ENCODE measurements around the gene KIRREL1. TPM values are rescaled to one million over a fixed set of nuclear protein-coding genes. Genes with fewer than 3 reads are reported as not detected.

Gene KIRREL1
- total RNA-seq, 2 experiments from 2014 or later = not detected

- Mint-ChIP-seq H3K4me1 (ENCODE audit: low read depth) (no peaks in the 10 kb centered on the region), H3K27me3 (ENCODE audit: low read depth) (peaks cover 4% of the 10 kb centered on the region), H3K9me3 (ENCODE audit: insufficient read depth) (no peaks in the 10 kb centered on the region), H3K4me3 (no peak overlapping the region), H3K36me3 (ENCODE audit: low read depth) (no peaks in the 10 kb centered on the region), H3K27ac (no peak overlapping the region)
- CTCF ChIA-PET = interaction anchor here (0.8 to 2.0 kb wide), 7 partner anchors 14 to 162 kb away, joined by 3 to 9 read pairs (median 4); no protein-coding TSS in a partner anchor
- POLR2A ChIA-PET = no interaction called here
- ATAC-seq = no peak
- no peak for DNase-seq
Measured at GRCh38 chr1:157961805-157962762, 31.4 kb upstream of the KIRREL1 start.

- ATAC-seq (peak; percentile 64), DNase-seq (peak; percentile 60)
- no peaks in the 10 kb centered on the region for H3K36me3 Mint-ChIP-seq (ENCODE audit: low read depth)
- CTCF ChIA-PET = interaction anchor here (0.7 to 2.6 kb wide), 8 partner anchors 14 to 161 kb away, joined by 3 to 13 read pairs (median 4); no protein-coding TSS in a partner anchor
- H3K4me1 Mint-ChIP-seq (ENCODE audit: low read depth) = no peaks in the 10 kb centered on the region
- H3K4me3 Mint-ChIP-seq = no peak overlapping the region
- POLR2A ChIA-PET = no interaction called here
- no peak overlapping the region for H3K27ac Mint-ChIP-seq
- H3K9me3 Mint-ChIP-seq (ENCODE audit: insufficient read depth) = no peaks in the 10 kb centered on the region
- H3K27me3 Mint-ChIP-seq (ENCODE audit: low read depth) = peaks cover 2% of the 10 kb centered on the region
Measured at GRCh38 chr1:157963713-157964112, 29.7 kb upstream of the KIRREL1 start.

GRCh38 chr1:157965584-157965983, 27.9 kb upstream of the KIRREL1 start:
- ChIA-PET CTCF (no interaction called here), POLR2A (no interaction called here)
- Mint-ChIP-seq H3K9me3 (ENCODE audit: insufficient read depth) (no peaks in the 10 kb centered on the region), H3K4me1 (ENCODE audit: low read depth) (no peaks in the 10 kb centered on the region), H3K36me3 (ENCODE audit: low read depth) (no peaks in the 10 kb centered on the region), H3K27ac (no peak overlapping the region), H3K27me3 (ENCODE audit: low read depth) (peaks cover 3% of the 10 kb centered on the region), H3K4me3 (no peak overlapping the region)
- ATAC-seq (no peak), DNase-seq (no peak)

- H3K9me3 Mint-ChIP-seq (ENCODE audit: insufficient read depth) = no peaks in the 10 kb centered on the region
- no peak overlapping the region for H3K4me3 Mint-ChIP-seq
- DNase-seq = no peak
- peaks cover 4% of the 10 kb centered on the region for H3K27me3 Mint-ChIP-seq (ENCODE audit: low read depth)
- CTCF ChIA-PET = no interaction called here
- H3K27ac Mint-ChIP-seq = no peak overlapping the region
- ATAC-seq = no peak
- H3K4me1 Mint-ChIP-seq (ENCODE audit: low read depth) = no peaks in the 10 kb centered on the region
- POLR2A ChIA-PET = no interaction called here
- H3K36me3 Mint-ChIP-seq (ENCODE audit: low read depth) = no peaks in the 10 kb centered on the region
Measured at GRCh38 chr1:157966031-157966537, 27.4 kb upstream of the KIRREL1 start.

- POLR2A ChIA-PET = no interaction called here
- ATAC-seq (no peak), DNase-seq (no peak)
- CTCF ChIA-PET = interaction anchor here (1.0 to 1.1 kb wide), 2 partner anchors 25 to 157 kb away, joined by 4 to 5 read pairs; no protein-coding TSS in a partner anchor
- H3K4me1 Mint-ChIP-seq (ENCODE audit: low read depth) = no peaks in the 10 kb centered on the region
- no peaks in the 10 kb centered on the region for H3K9me3 Mint-ChIP-seq (ENCODE audit: insufficient read depth)
- peaks cover 5% of the 10 kb centered on the region for H3K27me3 Mint-ChIP-seq (ENCODE audit: low read depth)
- H3K36me3 Mint-ChIP-seq (ENCODE audit: low read depth) = no peaks in the 10 kb centered on the region
- H3K4me3 Mint-ChIP-seq = no peak overlapping the region
- no peak overlapping the region for H3K27ac Mint-ChIP-seq
Measured at GRCh38 chr1:157967205-157967604, 26.2 kb upstream of the KIRREL1 start.

GRCh38 chr1:157968508-157968907, 24.9 kb upstream of the KIRREL1 start:
- H3K36me3 Mint-ChIP-seq (ENCODE audit: low read depth) = no peaks in the 10 kb centered on the region
- ATAC-seq (no peak), DNase-seq (no peak)
- H3K4me3 Mint-ChIP-seq = no peak overlapping the region
- no peak overlapping the region for H3K27ac Mint-ChIP-seq
- peaks cover 8% of the 10 kb centered on the region for H3K27me3 Mint-ChIP-seq (ENCODE audit: low read depth)
- no peaks in the 10 kb centered on the region for H3K9me3 Mint-ChIP-seq (ENCODE audit: insufficient read depth)
- POLR2A ChIA-PET = no interaction called here
- no peaks in the 10 kb centered on the region for H3K4me1 Mint-ChIP-seq (ENCODE audit: low read depth)
- CTCF ChIA-PET = interaction anchor here (1.0 to 2.1 kb wide), 7 partner anchors 9 to 153 kb away, joined by 3 to 7 read pairs (median 4); no protein-coding TSS in a partner anchor

- H3K4me1 Mint-ChIP-seq (ENCODE audit: low read depth) = no peaks in the 10 kb centered on the region
- ATAC-seq (no peak), DNase-seq (no peak)
- ChIA-PET POLR2A (no interaction called here), CTCF (interaction anchor here (1.0 to 2.1 kb wide), 7 partner anchors 9 to 153 kb away, joined by 3 to 7 read pairs (median 4); no protein-coding TSS in a partner anchor)
- H3K9me3 Mint-ChIP-seq (ENCODE audit: insufficient read depth) = no peaks in the 10 kb centered on the region
- no peaks in the 10 kb centered on the region for H3K36me3 Mint-ChIP-seq (ENCODE audit: low read depth)
- H3K27me3 Mint-ChIP-seq (ENCODE audit: low read depth) = peaks cover 8% of the 10 kb centered on the region
- no peak overlapping the region for H3K4me3 Mint-ChIP-seq
- H3K27ac Mint-ChIP-seq = no peak overlapping the region
Measured at GRCh38 chr1:157968946-157969345, 24.5 kb upstream of the KIRREL1 start.

- Mint-ChIP-seq H3K36me3 (ENCODE audit: low read depth) (no peaks in the 10 kb centered on the region), H3K27me3 (ENCODE audit: low read depth) (peaks cover 8% of the 10 kb centered on the region), H3K9me3 (ENCODE audit: insufficient read depth) (no peaks in the 10 kb centered on the region), H3K4me1 (ENCODE audit: low read depth) (no peaks in the 10 kb centered on the region), H3K27ac (no peak overlapping the region), H3K4me3 (no peak overlapping the region)
- CTCF ChIA-PET = interaction anchor here (1.3 to 2.1 kb wide), 7 partner anchors 12 to 200 kb away, joined by 3 to 7 read pairs (median 4); no protein-coding TSS in a partner anchor
- POLR2A ChIA-PET = no interaction called here
- ATAC-seq = no peak
- no peak for DNase-seq
Measured at GRCh38 chr1:157969697-157970485, 23.6 kb upstream of the KIRREL1 start.

- ATAC-seq (no peak), DNase-seq (no peak)
- Mint-ChIP-seq H3K27me3 (ENCODE audit: low read depth) (peaks cover 12% of the 10 kb centered on the region), H3K36me3 (ENCODE audit: low read depth) (no peaks in the 10 kb centered on the region), H3K9me3 (ENCODE audit: insufficient read depth) (no peaks in the 10 kb centered on the region), H3K4me3 (no peak overlapping the region), H3K27ac (no peak overlapping the region), H3K4me1 (ENCODE audit: low read depth) (no peaks in the 10 kb centered on the region)
- ChIA-PET POLR2A (no interaction called here), CTCF (interaction anchor here (1.8 kb wide), 1 partner anchor 19 kb away, joined by 5 read pairs; no protein-coding TSS in a partner anchor)
Measured at GRCh38 chr1:157971769-157972168, 21.7 kb upstream of the KIRREL1 start.

GRCh38 chr1:157975228-157975950, 18.1 kb upstream of the KIRREL1 start:
- peaks cover 17% of the 10 kb centered on the region for H3K27me3 Mint-ChIP-seq (ENCODE audit: low read depth)
- no peaks in the 10 kb centered on the region for H3K4me1 Mint-ChIP-seq (ENCODE audit: low read depth)
- H3K36me3 Mint-ChIP-seq (ENCODE audit: low read depth) = no peaks in the 10 kb centered on the region
- ATAC-seq = no peak
- ChIA-PET POLR2A (no interaction called here), CTCF (interaction anchor here (0.8 kb wide), 1 partner anchor 143 kb away, joined by 3 read pairs; no protein-coding TSS in a partner anchor)
- no peak overlapping the region for H3K4me3 Mint-ChIP-seq
- no peak overlapping the region for H3K27ac Mint-ChIP-seq
- no peaks in the 10 kb centered on the region for H3K9me3 Mint-ChIP-seq (ENCODE audit: insufficient read depth)
- DNase-seq = no peak

GRCh38 chr1:157976888-157977287, 16.6 kb upstream of the KIRREL1 start:
- Mint-ChIP-seq H3K4me3 (no peak overlapping the region), H3K27me3 (ENCODE audit: low read depth) (peaks cover 15% of the 10 kb centered on the region), H3K27ac (no peak overlapping the region), H3K9me3 (ENCODE audit: insufficient read depth) (no peaks in the 10 kb centered on the region), H3K4me1 (ENCODE audit: low read depth) (no peaks in the 10 kb centered on the region), H3K36me3 (ENCODE audit: low read depth) (no peaks in the 10 kb centered on the region)
- DNase-seq = no peak
- CTCF ChIA-PET = interaction anchor here (1.2 to 1.7 kb wide), 3 partner anchors 13 to 119 kb away, joined by 3 to 5 read pairs (median 3); no protein-coding TSS in a partner anchor
- POLR2A ChIA-PET = no interaction called here
- ATAC-seq = no peak

Measured in activated CD8-positive, alpha-beta T cell treated with anti-CD3 and anti-CD28 coated beads, Interleukin-2, amount 10 ng/mL, durations not matched to agents 7 days and 5 days (primary cell).